Esophagus muscularis mucosa (tissue), 4 donors: Measurements from ENCODE around the gene NTN4. TPM values are rescaled to one million over a fixed set of nuclear protein-coding genes. Genes with fewer than 3 reads are reported as not detected.

ENCODE experiments used
- DNase-seq: peaks from one replicate; pipeline ENCODE4 v3.0.0-alpha.2; 2017; ENCODE audit errors: extremely low spot score
- H3K27ac ChIP-seq, 4 donors: fragments of 200-600 bp; sonication (generic); replicated peaks in 1 of 4; 1 replicate in 3 of 4; 2 replicates in 1 of 4; pipeline ENCODE4 v1.5.1; 2016 to 2019; ENCODE audit warnings: mild to moderate bottlenecking in 1 of 4
- H3K27me3 ChIP-seq, 4 donors: fragments of 200-600 bp; sonication (generic); one replicate each; pipeline versions ENCODE4 v1.5.1 to v1.6.0; 2016 to 2019
- H3K36me3 ChIP-seq, 4 donors: fragments of 200-600 bp; sonication (generic); one replicate each; pipeline ENCODE4 v1.5.1; 2016 to 2019
- H3K4me1 ChIP-seq, 4 donors: fragments of 200-600 bp; sonication (generic); one replicate each; pipeline ENCODE4 v1.5.1; 2016 to 2019
- H3K4me3 ChIP-seq, 4 donors: fragments of 200-600 bp; sonication (generic); 1 replicate in 2 of 4; 2 replicates in 2 of 4; pipeline ENCODE4 v1.5.1; 2016 to 2019; ENCODE audit warnings: mild to moderate bottlenecking in 4 of 4, moderate library complexity in 1 of 4
- H3K9me3 ChIP-seq, 4 donors: fragments of 200-600 bp; sonication (generic); 1 replicate in 3 of 4; 2 replicates in 1 of 4; pipeline ENCODE4 v1.5.1; 2016 to 2019
- EP300 ChIP-seq: sonication (generic); formaldehyde crosslinking; IDR thresholded peaks from one replicate; pipeline ENCODE4 v1.6.1; 2017; ENCODE audit warnings: antibody characterized with exemption
- POLR2A ChIP-seq: fragments of 450-650 bp; IDR thresholded peaks from one replicate; pipeline ENCODE4 v1.6.1; 2017; ENCODE audit warnings: antibody characterized with exemption, moderate library complexity, mild to moderate bottlenecking, low read depth
- POLR2AphosphoS5 ChIP-seq, 2 donors: sonication (generic); formaldehyde crosslinking; IDR thresholded peaks; one replicate each; pipeline ENCODE4 v1.6.1; 2017; ENCODE audit warnings: antibody characterized with exemption in 2 of 2
- WGBS: methylation state at CpG from one replicate; pipeline ENCODE4 v1.1.5; 2018; 5-methylcytosine and 5-hydroxymethylcytosine counted together
- intact Hi-C: fragments of 100-400 bp; cut with DNase I; formaldehyde crosslinking; loops from one replicate; pipeline ENCODE4 v1.15.1; 2023
- total RNA-seq, 4 donors: library from RNA; depleted of rRNA; stranded (reverse); fragments of >200 nt; gene quantifications; one replicate each; pipeline versions ENCODE4 v1.1.0 to v1.2.1, GENCODE V29; 2016
- TF ChIP-seq, protein P1 (sequence below), 3 experiments: fragments of 200-600 bp in 2 of 3; fragments of 450-650 bp in 1 of 3; sonication (generic) in 2 of 3; IDR thresholded peaks; one replicate each; pipeline ENCODE4 v1.5.1; 2017 to 2019; ENCODE audit warnings: antibody characterized with exemption in 3 of 3, mild to moderate bottlenecking in 2 of 3, moderate library complexity in 1 of 3

NTN4 gene
- 10 to 100 TPM; 46.7 to 73.1 (median 52.7) TPM for total RNA-seq

DNA sequence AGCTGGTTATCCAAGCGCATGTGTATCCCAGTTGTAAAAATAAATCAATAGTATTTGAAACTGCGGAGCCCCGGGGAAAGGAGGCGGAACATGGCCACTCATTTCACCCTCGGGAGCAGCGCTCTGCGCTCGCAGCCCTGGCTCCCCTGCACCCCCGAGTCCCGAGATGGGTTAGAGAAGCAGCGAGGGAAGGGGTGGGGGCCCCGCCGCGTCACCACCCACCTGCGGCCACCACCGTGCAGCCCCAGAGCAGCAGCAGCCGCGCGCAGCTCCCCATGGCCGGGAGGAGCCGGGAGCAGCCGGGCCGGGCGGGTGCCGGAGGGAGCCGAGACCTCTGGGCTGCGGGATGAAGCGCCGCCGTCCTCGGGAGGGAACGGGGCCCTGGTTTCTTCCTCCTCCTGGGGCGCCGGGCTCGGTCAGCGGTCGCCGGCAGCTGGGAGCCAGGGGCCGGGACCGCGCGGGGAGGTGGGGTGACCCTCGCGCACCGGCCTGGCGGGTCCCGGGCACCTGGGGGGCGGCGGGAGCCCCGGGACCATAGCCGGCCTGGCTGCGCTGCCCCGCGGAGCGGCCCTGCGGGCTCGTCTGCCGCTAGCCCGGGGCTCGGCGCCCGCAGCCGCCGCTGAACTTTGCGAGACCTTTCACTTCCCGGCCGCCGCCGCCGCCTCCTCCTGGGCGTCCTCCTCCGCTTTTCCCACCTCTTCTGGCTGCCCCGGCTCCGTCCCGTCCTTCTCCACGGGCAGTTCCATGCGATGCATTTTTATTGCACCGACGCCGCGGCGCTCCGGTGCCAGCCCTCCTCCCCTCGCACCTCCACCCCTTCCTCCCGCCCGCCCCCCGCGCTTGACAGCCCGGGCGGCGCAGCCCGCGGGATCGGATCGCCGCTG is at the start of gene NTN4:
Gene NTN4 (minus strand): TSS at position 732 of the 884 bp plus-strand sequence. CDS start 455 bp downstream, at position 277.
- peaks cover 30 to 64% (median 47%) of the 10 kb centered on the region in 4 donors for H3K4me1 ChIP-seq
- peak within 1 kb of the TSS; percentile 88 to 93 (median 92) for H3K4me3 ChIP-seq
- no peaks in the 10 kb centered on the region for H3K27me3 ChIP-seq
- H3K27ac ChIP-seq, result peak within 1 kb of the TSS; percentile 92 to 94 (median 93)
- intact Hi-C loops, result no loop called here
- H3K9me3 ChIP-seq, result no peaks in the 10 kb centered on the region
- peak in 1 of 2 donors; percentile 57 for TF ChIP-seq POLR2AphosphoS5 (IDR thresholded peaks at IDR 0.05)
- no peak for TF ChIP-seq POLR2A
- H3K36me3 ChIP-seq, result peaks cover 0 to 11% (median 2%) of the 10 kb centered on the region in 4 donors
- WGBS, result 0% methylated on average over 20 of the region's 96 CpGs
- no peak for DNase-seq

DNA sequence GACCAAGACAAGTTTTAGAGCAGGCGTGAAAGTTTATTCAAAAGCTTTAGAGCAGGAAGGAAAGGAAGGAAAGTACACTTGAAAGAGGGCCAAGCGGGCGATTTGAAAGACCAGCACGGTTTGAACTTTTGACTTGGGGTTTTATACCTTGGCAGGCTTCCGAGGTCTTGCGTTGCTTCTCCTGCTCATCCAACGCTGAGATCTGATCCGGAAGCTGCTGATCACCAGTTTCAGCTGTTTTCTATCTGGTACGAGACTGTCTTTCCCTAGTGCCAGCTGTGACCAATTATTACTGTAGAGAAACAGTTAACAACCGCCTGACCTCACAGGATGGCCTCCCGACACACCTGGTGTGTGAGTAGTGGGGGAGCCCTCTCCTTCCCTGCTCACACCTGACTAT is 47.6 kb upstream of the NTN4 start:
- no peak for TF ChIP-seq EP300
- no peak for TF ChIP-seq POLR2AphosphoS5 (IDR thresholded peaks at IDR 0.05)
- no peak for TF ChIP-seq POLR2A
- TF ChIP-seq, protein P1, sequence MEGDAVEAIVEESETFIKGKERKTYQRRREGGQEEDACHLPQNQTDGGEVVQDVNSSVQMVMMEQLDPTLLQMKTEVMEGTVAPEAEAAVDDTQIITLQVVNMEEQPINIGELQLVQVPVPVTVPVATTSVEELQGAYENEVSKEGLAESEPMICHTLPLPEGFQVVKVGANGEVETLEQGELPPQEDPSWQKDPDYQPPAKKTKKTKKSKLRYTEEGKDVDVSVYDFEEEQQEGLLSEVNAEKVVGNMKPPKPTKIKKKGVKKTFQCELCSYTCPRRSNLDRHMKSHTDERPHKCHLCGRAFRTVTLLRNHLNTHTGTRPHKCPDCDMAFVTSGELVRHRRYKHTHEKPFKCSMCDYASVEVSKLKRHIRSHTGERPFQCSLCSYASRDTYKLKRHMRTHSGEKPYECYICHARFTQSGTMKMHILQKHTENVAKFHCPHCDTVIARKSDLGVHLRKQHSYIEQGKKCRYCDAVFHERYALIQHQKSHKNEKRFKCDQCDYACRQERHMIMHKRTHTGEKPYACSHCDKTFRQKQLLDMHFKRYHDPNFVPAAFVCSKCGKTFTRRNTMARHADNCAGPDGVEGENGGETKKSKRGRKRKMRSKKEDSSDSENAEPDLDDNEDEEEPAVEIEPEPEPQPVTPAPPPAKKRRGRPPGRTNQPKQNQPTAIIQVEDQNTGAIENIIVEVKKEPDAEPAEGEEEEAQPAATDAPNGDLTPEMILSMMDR (IDR thresholded peaks at IDR 0.05), result no peak
- WGBS, result 13% methylated on average over 11 of the region's 11 CpGs
- peak overlapping the region in 1 of 4 donors; percentile 6 for H3K27ac ChIP-seq
- no peaks in the 10 kb centered on the region for H3K9me3 ChIP-seq
- DNase-seq, result no peak
- H3K36me3 ChIP-seq, result no peaks in the 10 kb centered on the region
- peaks cover 0 to 14% (median 12%) of the 10 kb centered on the region in 4 donors for H3K4me1 ChIP-seq
- H3K27me3 ChIP-seq, result no peaks in the 10 kb centered on the region
- peak overlapping the region in 3 of 4 donors; percentile 3 to 8 (median 4) for H3K4me3 ChIP-seq
- intact Hi-C loops, result no loop called here

DNA sequence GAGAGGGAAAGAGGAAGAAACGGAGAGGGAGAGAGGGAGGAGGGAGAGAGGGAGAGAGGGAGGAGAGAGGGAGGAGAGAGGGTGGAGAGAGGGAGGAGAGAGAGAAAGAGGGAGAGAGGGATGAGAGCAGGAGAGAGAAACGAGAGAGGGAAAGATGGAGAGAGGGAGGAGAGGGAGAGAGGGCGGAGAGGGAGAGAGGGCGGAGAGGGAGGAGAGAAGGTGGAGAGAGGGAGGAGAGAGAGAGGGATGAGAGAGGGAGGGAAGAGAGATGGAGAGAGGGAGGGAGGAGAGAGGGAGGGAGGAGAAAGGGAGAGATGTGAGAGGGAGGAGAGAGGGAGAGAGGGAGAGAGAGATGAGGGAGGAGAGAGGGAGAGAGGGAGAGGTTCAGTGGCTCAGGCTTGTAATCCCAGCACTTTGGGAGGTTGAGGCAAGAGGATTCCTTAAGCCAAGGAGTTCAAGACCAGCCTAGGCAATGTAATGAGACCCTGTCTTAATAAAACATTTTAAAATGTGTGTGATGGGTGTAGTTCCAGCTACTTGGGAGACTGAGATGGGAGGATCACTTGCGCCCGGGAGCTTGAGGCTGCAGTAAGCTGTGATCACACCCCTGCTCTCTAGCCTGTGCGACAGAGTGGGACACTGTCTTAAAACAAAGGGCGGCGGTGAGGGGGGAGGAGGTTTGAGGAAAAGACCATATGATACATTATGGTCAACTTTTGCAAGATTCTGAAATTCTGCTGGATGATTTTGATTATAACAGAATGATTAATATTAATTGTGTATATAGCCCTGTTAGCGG is 46.9 kb upstream of the NTN4 start:
- TF ChIP-seq POLR2AphosphoS5 (IDR thresholded peaks at IDR 0.05) (no peak), POLR2A (no peak)
- Histone ChIP-seq H3K9me3 (no peaks in the 10 kb centered on the region), H3K4me1 (peaks cover 0 to 14% (median 12%) of the 10 kb centered on the region in 4 donors), H3K36me3 (no peaks in the 10 kb centered on the region), H3K27me3 (no peaks in the 10 kb centered on the region), H3K27ac (peak overlapping the region in 1 of 4 donors; percentile 6), H3K4me3 (peak overlapping the region in 2 of 4 donors; percentile 3 to 8)
- intact Hi-C loops, result no loop called here
- WGBS, result 46% methylated on average over 10 of the region's 10 CpGs
- no peak for DNase-seq

DNA sequence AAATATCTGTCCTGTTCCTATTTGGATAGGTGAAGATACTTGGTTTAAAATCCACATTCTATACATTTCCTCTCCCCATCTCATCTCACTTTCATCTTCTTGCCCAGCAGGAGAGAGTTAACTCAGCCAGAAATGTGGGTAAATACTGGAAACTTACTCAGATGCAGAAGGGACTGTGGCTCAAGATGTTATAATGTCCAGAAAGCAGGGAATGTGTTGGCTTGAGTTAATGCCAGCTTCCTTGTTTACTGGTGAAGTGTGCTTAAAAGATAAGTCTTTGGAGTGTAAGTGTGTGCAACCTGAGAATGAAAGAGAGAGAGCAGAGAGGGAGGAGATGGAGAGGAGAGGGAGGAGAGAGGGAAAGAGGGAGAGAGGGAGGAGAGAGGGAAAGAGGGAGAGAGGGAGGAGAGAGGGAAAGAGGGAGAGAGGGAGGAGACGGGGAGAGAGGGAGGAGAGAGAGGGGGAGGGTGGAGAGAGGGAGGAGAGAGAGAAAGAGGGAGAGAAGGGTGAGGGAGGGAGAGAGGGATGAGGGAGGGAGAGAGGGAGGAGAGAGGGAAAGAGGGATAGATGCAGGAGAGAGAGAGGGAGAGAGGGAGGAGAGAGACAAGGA is 46.2 kb upstream of the NTN4 start:
- no peak for DNase-seq
- intact Hi-C loops, result no loop called here
- peaks cover 0 to 14% (median 12%) of the 10 kb centered on the region in 4 donors for H3K4me1 ChIP-seq
- H3K36me3 ChIP-seq, result no peaks in the 10 kb centered on the region
- no peaks in the 10 kb centered on the region for H3K27me3 ChIP-seq
- no peak overlapping the region for H3K27ac ChIP-seq
- TF ChIP-seq, protein P1 (IDR thresholded peaks at IDR 0.05), result no peak
- TF ChIP-seq POLR2AphosphoS5 (IDR thresholded peaks at IDR 0.05) (no peak), POLR2A (no peak), EP300 (no peak)
- no peaks in the 10 kb centered on the region for H3K9me3 ChIP-seq
- WGBS, result 0% methylated on average over 1 of the region's 1 CpG
- no peak overlapping the region for H3K4me3 ChIP-seq

DNA sequence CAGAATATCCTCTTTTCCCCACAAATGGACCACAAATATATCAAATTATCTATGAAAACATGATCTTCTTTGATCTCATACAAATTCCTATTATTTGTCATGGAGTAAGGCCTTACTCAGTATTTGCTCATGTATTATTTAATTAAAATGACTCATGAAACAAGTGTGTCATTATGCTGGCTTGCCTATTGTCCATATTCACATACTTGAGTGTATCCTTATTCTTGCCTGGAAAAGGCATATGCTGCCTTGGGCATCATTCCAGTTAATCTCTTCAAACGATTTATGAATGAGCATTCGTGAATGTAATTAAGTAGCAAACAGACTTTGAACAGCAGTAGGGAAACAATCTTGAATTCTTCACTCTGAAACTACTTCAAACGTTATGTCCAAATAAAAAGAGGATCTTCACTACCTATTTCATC is 45.6 kb upstream of the NTN4 start:
- TF ChIP-seq EP300, result no peak
- TF ChIP-seq POLR2AphosphoS5 (IDR thresholded peaks at IDR 0.05), result no peak
- TF ChIP-seq, protein P1 (IDR thresholded peaks at IDR 0.05), result no peak
- TF ChIP-seq POLR2A, result no peak
- peaks cover 0 to 14% (median 12%) of the 10 kb centered on the region in 4 donors for H3K4me1 ChIP-seq
- intact Hi-C loops, result no loop called here
- no peak for DNase-seq
- H3K27me3 ChIP-seq, result no peaks in the 10 kb centered on the region
- H3K4me3 ChIP-seq, result no peak overlapping the region
- H3K36me3 ChIP-seq, result no peaks in the 10 kb centered on the region
- WGBS, result 10% methylated on average over 3 of the region's 3 CpGs
- H3K9me3 ChIP-seq, result no peaks in the 10 kb centered on the region
- H3K27ac ChIP-seq, result no peak overlapping the region
